H9 (cell line): Measurements from ENCODE around the gene FTO. TPM values are rescaled to one million over a fixed set of nuclear protein-coding genes. Genes with fewer than 3 reads are reported as not detected.

ENCODE experiments used
- DNase-seq: peaks from one replicate; pipeline ENCODE4 v3.0.0-alpha.2; 2017
- H2AFZ ChIP-seq: one replicate; pipeline ENCODE4 v1.6.1; 2013; ENCODE audit warnings: mild to moderate bottlenecking, low read length, control low read depth, moderate library complexity
- H2AK5ac ChIP-seq: 2 replicates; pipeline ENCODE4 v1.6.1; 2013; ENCODE audit warnings: low read length, control low read depth, mixed read lengths; ENCODE audit not compliant: insufficient read length
- H2BK120ac ChIP-seq: one replicate; pipeline ENCODE4 v1.6.1; 2013; ENCODE audit warnings: low read depth, mild to moderate bottlenecking, low read length, control low read depth, inconsistent platforms; ENCODE audit not compliant: poor library complexity, severe bottlenecking
- H2BK12ac ChIP-seq: 2 replicates; pipeline ENCODE4 v1.6.1; 2013; ENCODE audit warnings: low read length, control low read depth, mixed read lengths, low read depth; ENCODE audit not compliant: insufficient read length
- H2BK15ac ChIP-seq: 2 replicates; pipeline ENCODE4 v1.6.1; 2013; ENCODE audit warnings: low read depth, low read length, control low read depth
- H2BK20ac ChIP-seq: one replicate; pipeline ENCODE4 v1.6.1; 2013; ENCODE audit warnings: low read depth, mild to moderate bottlenecking, low read length, control low read depth, inconsistent platforms; ENCODE audit not compliant: poor library complexity, severe bottlenecking
- H2BK5ac ChIP-seq: 2 replicates; pipeline ENCODE4 v1.6.1; 2013; ENCODE audit warnings: low read length, control low read depth, mixed read lengths; ENCODE audit not compliant: insufficient read length
- H3K14ac ChIP-seq: 2 replicates; pipeline ENCODE4 v1.6.1; 2013; ENCODE audit warnings: low read length, control low read depth; ENCODE audit not compliant: insufficient read depth
- H3K18ac ChIP-seq: 2 replicates; pipeline ENCODE4 v1.6.1; 2013; ENCODE audit warnings: low read depth, mild to moderate bottlenecking, mixed read lengths, low read length, control low read depth; ENCODE audit not compliant: insufficient read length
- H3K23ac ChIP-seq: 2 replicates; pipeline ENCODE4 v1.6.1; 2013; ENCODE audit warnings: low read length, control low read depth, mixed read lengths, low read depth; ENCODE audit not compliant: insufficient read length
- H3K23me2 ChIP-seq: 2 replicates; pipeline ENCODE4 v1.6.1; 2013; ENCODE audit warnings: low read depth, mild to moderate bottlenecking, mixed read lengths, low read length, control low read depth; ENCODE audit not compliant: insufficient read length, poor library complexity, severe bottlenecking
- H3K27ac ChIP-seq: 2 replicates; pipeline ENCODE4 v1.5.1; 2013; ENCODE audit warnings: low read length, control low read depth, mixed read lengths, low read depth; ENCODE audit not compliant: insufficient read length
- H3K27me3 ChIP-seq: 2 replicates; pipeline ENCODE4 v1.6.1; 2013; ENCODE audit warnings: low read length, control low read depth, inconsistent platforms; ENCODE audit not compliant: insufficient read depth
- H3K4ac ChIP-seq: 2 replicates; pipeline ENCODE4 v1.6.1; 2013; ENCODE audit warnings: low read depth, mild to moderate bottlenecking, control low read depth, inconsistent platforms, low read length, moderate library complexity
- H3K4me1 ChIP-seq: 2 replicates; pipeline ENCODE4 v1.6.1; 2013; ENCODE audit warnings: low read length, control low read depth, inconsistent platforms; ENCODE audit not compliant: insufficient read depth
- H3K4me2 ChIP-seq: 2 replicates; pipeline ENCODE4 v1.6.1; 2013; ENCODE audit warnings: low read length, control low read depth, mixed read lengths; ENCODE audit not compliant: insufficient read length, insufficient read depth
- H3K56ac ChIP-seq: 2 replicates; pipeline ENCODE4 v1.6.1; 2013; ENCODE audit warnings: low read depth, mild to moderate bottlenecking, mixed read lengths, low read length, control low read depth; ENCODE audit not compliant: insufficient read length
- H3K79me1 ChIP-seq: 2 replicates; pipeline ENCODE4 v1.6.1; 2013; ENCODE audit warnings: low read depth, mild to moderate bottlenecking, moderate library complexity, low read length, control low read depth, inconsistent platforms; ENCODE audit not compliant: insufficient read depth, poor library complexity, severe bottlenecking
- H3K79me2 ChIP-seq: 2 replicates; pipeline ENCODE4 v1.6.1; 2013; ENCODE audit warnings: low read length, control low read depth, inconsistent platforms; ENCODE audit not compliant: insufficient read depth
- H3K9ac ChIP-seq: 2 replicates; pipeline ENCODE4 v1.6.1; 2013; ENCODE audit warnings: low read length, control low read depth, mixed read lengths; ENCODE audit not compliant: insufficient read length; ENCODE audit errors: extremely low read depth
- H3K9me3 ChIP-seq: one replicate; pipeline ENCODE4 v1.6.1; 2013; ENCODE audit warnings: low read depth, low read length, inconsistent platforms; ENCODE audit not compliant: control insufficient read depth
- H3T11ph ChIP-seq: one replicate; pipeline ENCODE4 v1.6.1; 2013; ENCODE audit warnings: mild to moderate bottlenecking, low read length, control low read depth, inconsistent platforms
- H4K20me1 ChIP-seq: one replicate; pipeline ENCODE4 v1.6.1; 2013; ENCODE audit not compliant: control insufficient read depth, insufficient read length, insufficient read depth
- H4K5ac ChIP-seq: 2 replicates; pipeline ENCODE4 v1.6.1; 2013; ENCODE audit warnings: low read depth, mild to moderate bottlenecking, mixed read lengths, low read length, control low read depth; ENCODE audit not compliant: insufficient read length
- H4K8ac ChIP-seq: replicated peaks from 2 replicates; pipeline ENCODE4 v1.6.1; 2013; ENCODE audit warnings: low read length, control low read depth, mixed read lengths, low read depth; ENCODE audit not compliant: insufficient read length
- H4K91ac ChIP-seq: 2 replicates; pipeline ENCODE4 v1.6.1; 2013; ENCODE audit warnings: low read depth, mild to moderate bottlenecking, moderate library complexity, mixed read lengths, low read length, control low read depth; ENCODE audit not compliant: insufficient read length
- H3K27ac Mint-ChIP-seq, 3 experiments: 2 replicates in 2 of 3; 3 replicates in 1 of 3; pipeline ENCODE4 v1.8.0; 2020 to 2021; ENCODE audit warnings: mixed read lengths in 3 of 3, mild to moderate bottlenecking in 1 of 3, moderate library complexity in 1 of 3
- H3K27me3 Mint-ChIP-seq: 2 replicates; pipeline ENCODE4 v1.8.0; 2021; ENCODE audit warnings: low read depth, mild to moderate bottlenecking, moderate library complexity, mixed read lengths
- H3K36me3 Mint-ChIP-seq, 3 experiments: 2 replicates in 2 of 3; 3 replicates in 1 of 3; pipeline ENCODE4 v1.8.0; 2020 to 2021; ENCODE audit warnings: low read depth in 3 of 3, mixed read lengths in 3 of 3; ENCODE audit not compliant: insufficient read depth in 1 of 3
- H3K4me1 Mint-ChIP-seq, 2 experiments: 2 replicates each; pipeline ENCODE4 v1.8.0; 2020; ENCODE audit warnings: mixed read lengths in 2 of 2
- H3K4me3 Mint-ChIP-seq, 2 experiments: 2 replicates in 1 of 2; 3 replicates in 1 of 2; pipeline ENCODE4 v1.8.0; 2020 to 2021; ENCODE audit warnings: mild to moderate bottlenecking in 2 of 2, mixed read lengths in 2 of 2, moderate library complexity in 1 of 2
- H3K9me3 Mint-ChIP-seq, 2 experiments: 2 replicates in 1 of 2; 3 replicates in 1 of 2; pipeline ENCODE4 v1.8.0; 2020; ENCODE audit warnings: mild to moderate bottlenecking in 2 of 2, mixed read lengths in 2 of 2, moderate library complexity in 1 of 2
- WGBS: extraction: QIAGEN DNeasy Blood & Tissue Kit; methylation state at CpG from one replicate; pipeline ENCODE4 v1.1.7; 2013; ENCODE audit warnings: missing lambda C conversion rate, low lambda C conversion rate, mixed read lengths; ENCODE audit not compliant: insufficient read length; ENCODE audit errors: extremely low coverage; 5-methylcytosine and 5-hydroxymethylcytosine counted together
- total RNA-seq: library from RNA; stranded (reverse); gene quantifications from 2 replicates; pipeline ENCODE4 v1.2.1, GENCODE V29; 2021
- TF ChIP-seq, protein P1 (sequence below): fragments of 200-600 bp; sonication (generic); conservative IDR thresholded peaks from 3 replicates; pipeline ENCODE4 v1.8.0; 2021; ENCODE audit warnings: antibody characterized with exemption, mild to moderate bottlenecking

The FTO gene
- total RNA-seq, 1 experiment from 2014 or later: 67.9 TPM

DNA sequence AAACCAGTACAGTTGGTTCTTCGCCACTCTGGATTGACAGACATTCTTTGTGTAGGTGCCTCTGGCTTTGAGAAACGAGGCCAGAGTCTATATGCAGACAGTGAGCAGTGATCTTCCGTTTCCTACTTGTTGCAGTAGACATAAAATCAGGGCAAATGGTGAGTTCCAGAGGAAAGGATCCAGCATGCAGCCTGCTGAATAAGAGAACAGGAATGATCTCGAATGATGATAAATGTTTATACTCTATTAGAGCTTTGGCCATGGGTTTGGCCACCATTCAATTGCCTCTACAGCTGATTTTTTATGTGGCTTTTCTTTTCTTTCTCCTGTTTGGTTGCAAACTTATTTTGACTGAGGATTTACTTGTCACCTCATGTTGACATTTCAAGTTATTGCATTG is 295.9 kb downstream of the FTO start:
- Histone ChIP-seq H2AFZ (no peak overlapping the region), H3K27me3 (no peaks in the 10 kb centered on the region), H2BK12ac (no peak overlapping the region), H3K14ac (no peak overlapping the region), H3K79me1 (no peaks in the 10 kb centered on the region), H3K79me2 (no peaks in the 10 kb centered on the region), H3K4me1 (no peaks in the 10 kb centered on the region), H3K23ac (no peak overlapping the region), H2BK15ac (no peak overlapping the region), H3K4ac (no peak overlapping the region), H4K91ac (no peak overlapping the region), H3K18ac (no peak overlapping the region), H4K20me1 (no peaks in the 10 kb centered on the region), H2BK5ac (no peak overlapping the region), H2BK20ac (no peak overlapping the region), H3K27ac (no peak overlapping the region), H3K9ac (no peak overlapping the region), H3K4me2 (no peak overlapping the region), H4K5ac (no peak overlapping the region), H3K56ac (no peak overlapping the region), H3K23me2 (no peaks in the 10 kb centered on the region), H3K9me3 (no peaks in the 10 kb centered on the region), H2BK120ac (no peak overlapping the region), H3T11ph (no peak overlapping the region), H4K8ac (no peak overlapping the region), H2AK5ac (no peak overlapping the region)
- DNase-seq: no peak
- no peak overlapping the region for H3K27ac Mint-ChIP-seq
- H3K9me3 Mint-ChIP-seq: no peaks in the 10 kb centered on the region
- H3K4me1 Mint-ChIP-seq: no peaks in the 10 kb centered on the region; a peak in 1 of 4 replicates
- TF ChIP-seq, protein P1, sequence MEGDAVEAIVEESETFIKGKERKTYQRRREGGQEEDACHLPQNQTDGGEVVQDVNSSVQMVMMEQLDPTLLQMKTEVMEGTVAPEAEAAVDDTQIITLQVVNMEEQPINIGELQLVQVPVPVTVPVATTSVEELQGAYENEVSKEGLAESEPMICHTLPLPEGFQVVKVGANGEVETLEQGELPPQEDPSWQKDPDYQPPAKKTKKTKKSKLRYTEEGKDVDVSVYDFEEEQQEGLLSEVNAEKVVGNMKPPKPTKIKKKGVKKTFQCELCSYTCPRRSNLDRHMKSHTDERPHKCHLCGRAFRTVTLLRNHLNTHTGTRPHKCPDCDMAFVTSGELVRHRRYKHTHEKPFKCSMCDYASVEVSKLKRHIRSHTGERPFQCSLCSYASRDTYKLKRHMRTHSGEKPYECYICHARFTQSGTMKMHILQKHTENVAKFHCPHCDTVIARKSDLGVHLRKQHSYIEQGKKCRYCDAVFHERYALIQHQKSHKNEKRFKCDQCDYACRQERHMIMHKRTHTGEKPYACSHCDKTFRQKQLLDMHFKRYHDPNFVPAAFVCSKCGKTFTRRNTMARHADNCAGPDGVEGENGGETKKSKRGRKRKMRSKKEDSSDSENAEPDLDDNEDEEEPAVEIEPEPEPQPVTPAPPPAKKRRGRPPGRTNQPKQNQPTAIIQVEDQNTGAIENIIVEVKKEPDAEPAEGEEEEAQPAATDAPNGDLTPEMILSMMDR: no peak
- no peak overlapping the region for H3K4me3 Mint-ChIP-seq
- no peaks in the 10 kb centered on the region for H3K36me3 Mint-ChIP-seq
- WGBS: no CpG with 5 or more reads among the region's 4 CpGs
- no peaks in the 10 kb centered on the region for H3K27me3 Mint-ChIP-seq
